ENCODE measurements around the gene IFT43. TPM values are rescaled to one million over a fixed set of nuclear protein-coding genes. Genes with fewer than 3 reads are reported as not detected.

The IFT43 gene
- total RNA-seq, 1 experiment from 2014 or later: 19.5 TPM

- POLR2A ChIA-PET: no interaction called here
Measured at GRCh38 chr14:75978249-75978731, 7.3 kb upstream of the IFT43 start.

GRCh38 chr14:75979071-75979571, 6.4 kb upstream of the IFT43 start:
- no peaks in the 10 kb centered on the region for H3K27me3 ChIP-seq (replicated peaks; ENCODE audit: control insufficient read depth, insufficient read depth, low read length)
- no TSS peak for BruUV-seq (replicated peaks)
- Mint-ChIP-seq H3K27ac (ENCODE audit: unreplicated experiment) (peak overlapping the region; percentile 47), H3K9me3 (ENCODE audit: unreplicated experiment) (no peaks in the 10 kb centered on the region), H3K27me3 (ENCODE audit: insufficient read depth, unreplicated experiment) (no peaks in the 10 kb centered on the region), H3K4me3 (ENCODE audit: unreplicated experiment) (no peak overlapping the region), H3K36me3 (ENCODE audit: insufficient read depth, unreplicated experiment) (no peaks in the 10 kb centered on the region), H3K4me1 (ENCODE audit: low read depth, unreplicated experiment) (peaks cover 27% of the 10 kb centered on the region)
- intact Hi-C loops (cut with micrococcal nuclease; ENCODE audit: unreplicated experiment): loop anchor here (5.0 kb wide), 1 partner anchor 402 kb away; the partner anchor contains the start of gene FLVCR2
- no peaks in the 10 kb centered on the region for H3K9me3 ChIP-seq
- TF ChIP-seq CTCF (IDR thresholded peaks at IDR 0.05; ENCODE audit: insufficient read depth in 1 of 2, low read depth in 1 of 2, low read length in 1 of 2, severe bottlenecking in 1 of 2, unreplicated experiment in 1 of 2): peak; percentile 60 to 70
- DNase-seq: peak; percentile 54 to 60
- CTCF ChIA-PET: interaction anchor here (0.5 to 6.1 kb wide), 15 partner anchors 10 to 477 kb away, joined by 3 to 96 read pairs (median 4); no protein-coding TSS in a partner anchor
- H3K36me3 ChIP-seq (ENCODE audit: control insufficient read depth, insufficient read depth, low read length): no peaks in the 10 kb centered on the region
- H3K4me3 ChIP-seq (ENCODE audit: low read depth, low read length): no peak overlapping the region
- peaks cover 11% of the 10 kb centered on the region for H3K4me1 ChIP-seq
- POLR2A ChIA-PET: no interaction called here

More at GRCh38 chr14:75978249-75978731, 7.3 kb upstream of the IFT43 start:
- no peaks in the 10 kb centered on the region for H3K9me3 ChIP-seq
- Mint-ChIP-seq H3K27ac (ENCODE audit: unreplicated experiment) (peak overlapping the region; percentile 25), H3K27me3 (ENCODE audit: insufficient read depth, unreplicated experiment) (no peaks in the 10 kb centered on the region), H3K4me1 (ENCODE audit: low read depth, unreplicated experiment) (peaks cover 28% of the 10 kb centered on the region), H3K9me3 (ENCODE audit: unreplicated experiment) (no peaks in the 10 kb centered on the region), H3K4me3 (ENCODE audit: unreplicated experiment) (no peak overlapping the region), H3K36me3 (ENCODE audit: insufficient read depth, unreplicated experiment) (no peaks in the 10 kb centered on the region)
- CTCF ChIA-PET: interaction anchor here (1.4 to 6.1 kb wide), 4 partner anchors 72 to 268 kb away, joined by 5 to 96 read pairs (median 89); no protein-coding TSS in a partner anchor
- TF ChIP-seq CTCF (IDR thresholded peaks at IDR 0.05; ENCODE audit: insufficient read depth in 1 of 2, low read depth in 1 of 2, low read length in 1 of 2, severe bottlenecking in 1 of 2, unreplicated experiment in 1 of 2): no peak
- no peaks in the 10 kb centered on the region for H3K27me3 ChIP-seq (replicated peaks; ENCODE audit: control insufficient read depth, insufficient read depth, low read length)
- no peaks in the 10 kb centered on the region for H3K36me3 ChIP-seq (ENCODE audit: control insufficient read depth, insufficient read depth, low read length)
- no TSS peak for BruUV-seq (replicated peaks)
- peaks cover 11% of the 10 kb centered on the region for H3K4me1 ChIP-seq
- intact Hi-C loops (cut with micrococcal nuclease; ENCODE audit: unreplicated experiment): loop anchor here (5.0 kb wide), 1 partner anchor 401 kb away; the partner anchor contains the start of gene FLVCR2
- no peak for DNase-seq
- no peak overlapping the region for H3K4me3 ChIP-seq (ENCODE audit: low read depth, low read length)

GRCh38 chr14:75979648-75980565, 5.7 kb upstream of the IFT43 start:
- peaks cover 27% of the 10 kb centered on the region for H3K4me1 Mint-ChIP-seq (ENCODE audit: low read depth, unreplicated experiment)
- POLR2A ChIA-PET: no interaction called here
- H3K27me3 ChIP-seq (replicated peaks; ENCODE audit: control insufficient read depth, insufficient read depth, low read length): no peaks in the 10 kb centered on the region
- H3K27ac Mint-ChIP-seq (ENCODE audit: unreplicated experiment): peak overlapping the region; percentile 47
- H3K9me3 Mint-ChIP-seq (ENCODE audit: unreplicated experiment): no peaks in the 10 kb centered on the region
- H3K4me3 ChIP-seq (ENCODE audit: low read depth, low read length): no peak overlapping the region
- H3K36me3 Mint-ChIP-seq (ENCODE audit: insufficient read depth, unreplicated experiment): no peaks in the 10 kb centered on the region
- DNase-seq: no peak
- BruUV-seq (replicated peaks): no TSS peak
- no peak overlapping the region for H3K4me3 Mint-ChIP-seq (ENCODE audit: unreplicated experiment)
- H3K9me3 ChIP-seq: no peaks in the 10 kb centered on the region
- H3K4me1 ChIP-seq: peaks cover 11% of the 10 kb centered on the region
- TF ChIP-seq CTCF (IDR thresholded peaks at IDR 0.05; ENCODE audit: insufficient read depth in 1 of 2, low read depth in 1 of 2, low read length in 1 of 2, severe bottlenecking in 1 of 2, unreplicated experiment in 1 of 2): no peak
- CTCF ChIA-PET: interaction anchor here (0.5 to 6.1 kb wide), 13 partner anchors 9 to 477 kb away, joined by 3 to 96 read pairs (median 4); no protein-coding TSS in a partner anchor
- no peaks in the 10 kb centered on the region for H3K27me3 Mint-ChIP-seq (ENCODE audit: insufficient read depth, unreplicated experiment)
- H3K36me3 ChIP-seq (ENCODE audit: control insufficient read depth, insufficient read depth, low read length): no peaks in the 10 kb centered on the region
- intact Hi-C loops (cut with micrococcal nuclease; ENCODE audit: unreplicated experiment): loop anchor here (2.0 to 5.0 kb wide), 2 partner anchors 119 to 403 kb away; partner anchors contain the start of gene FLVCR2
